Measurements from ENCODE around the gene STOM.

The STOM gene

DNA sequence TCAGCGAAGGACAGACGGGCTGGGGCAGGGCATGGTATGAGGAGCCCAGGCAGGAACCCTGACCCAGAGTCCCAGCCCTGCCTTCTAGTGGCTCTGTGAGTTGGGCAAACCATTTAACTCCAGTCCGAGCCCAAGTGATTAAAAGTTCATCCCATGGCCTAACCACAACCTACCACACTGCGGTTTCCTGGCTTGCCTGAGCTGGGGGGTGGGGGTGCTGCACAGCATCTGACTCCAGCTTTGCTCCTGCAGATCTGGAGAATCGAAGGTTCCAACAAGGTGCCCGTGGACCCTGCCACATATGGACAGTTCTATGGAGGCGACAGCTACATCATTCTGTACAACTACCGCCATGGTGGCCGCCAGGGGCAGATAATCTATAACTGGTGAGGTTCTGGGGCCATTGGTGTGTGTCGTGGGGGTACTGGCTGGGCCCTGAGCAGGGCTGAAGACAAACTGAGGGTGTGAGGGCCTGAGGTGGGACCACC, 49.0 kb downstream of the STOM start:
- DNase-seq (ENCODE audit: low spot score) = no peak

DNA sequence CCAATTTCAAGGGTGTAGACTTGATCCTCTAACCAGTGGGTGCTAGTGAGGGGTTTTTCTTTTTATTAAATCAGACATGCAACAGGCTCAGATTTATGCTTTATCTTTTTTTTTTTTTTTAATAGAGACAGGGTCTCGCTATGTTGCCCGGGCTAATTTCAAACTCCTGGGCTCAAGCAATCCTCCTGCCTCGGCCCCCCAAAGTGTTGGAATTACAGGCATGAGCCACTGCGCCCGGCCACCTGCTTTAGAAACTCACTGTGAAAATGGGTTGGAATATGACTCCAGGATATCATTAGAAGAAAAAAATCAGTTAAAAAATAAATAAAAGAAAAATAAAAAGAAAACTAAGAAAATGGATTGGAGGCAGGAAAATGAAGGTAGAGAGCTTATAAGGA, 50.7 kb downstream of the STOM start:
- DNase-seq (ENCODE audit: low spot score) = no peak

DNA sequence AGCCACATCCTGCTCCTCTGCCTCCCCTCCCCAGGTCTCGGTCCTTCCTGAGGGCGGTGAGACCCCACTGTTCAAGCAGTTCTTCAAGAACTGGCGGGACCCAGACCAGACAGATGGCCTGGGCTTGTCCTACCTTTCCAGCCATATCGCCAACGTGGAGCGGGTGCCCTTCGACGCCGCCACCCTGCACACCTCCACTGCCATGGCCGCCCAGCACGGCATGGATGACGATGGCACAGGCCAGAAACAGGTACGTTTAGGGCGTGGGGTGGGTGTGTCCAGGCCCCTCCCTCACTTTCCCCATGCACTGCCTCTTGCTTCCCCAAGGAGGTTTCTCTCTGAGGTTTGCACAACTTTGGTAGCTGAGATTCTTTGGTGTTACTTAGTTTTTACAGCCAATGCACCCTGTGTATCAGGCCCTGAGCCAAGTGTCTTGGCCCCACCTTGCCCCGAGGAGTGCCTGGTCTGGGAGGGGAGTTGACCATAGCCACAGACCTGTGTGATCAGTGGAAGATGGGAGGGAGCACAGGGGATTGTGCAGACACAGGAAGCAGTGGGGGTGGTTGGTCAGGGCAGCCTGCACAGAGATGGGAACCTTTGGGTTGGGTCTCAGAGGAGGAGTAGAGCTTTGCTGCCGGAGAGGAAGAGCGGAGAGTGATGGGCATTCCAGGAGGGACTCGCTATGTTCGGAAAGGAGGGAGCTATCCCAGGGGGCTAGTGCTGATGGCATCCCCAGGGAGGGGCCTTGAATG, 51.2 kb downstream of the STOM start:
- no peak for DNase-seq (ENCODE audit: low spot score)

DNA sequence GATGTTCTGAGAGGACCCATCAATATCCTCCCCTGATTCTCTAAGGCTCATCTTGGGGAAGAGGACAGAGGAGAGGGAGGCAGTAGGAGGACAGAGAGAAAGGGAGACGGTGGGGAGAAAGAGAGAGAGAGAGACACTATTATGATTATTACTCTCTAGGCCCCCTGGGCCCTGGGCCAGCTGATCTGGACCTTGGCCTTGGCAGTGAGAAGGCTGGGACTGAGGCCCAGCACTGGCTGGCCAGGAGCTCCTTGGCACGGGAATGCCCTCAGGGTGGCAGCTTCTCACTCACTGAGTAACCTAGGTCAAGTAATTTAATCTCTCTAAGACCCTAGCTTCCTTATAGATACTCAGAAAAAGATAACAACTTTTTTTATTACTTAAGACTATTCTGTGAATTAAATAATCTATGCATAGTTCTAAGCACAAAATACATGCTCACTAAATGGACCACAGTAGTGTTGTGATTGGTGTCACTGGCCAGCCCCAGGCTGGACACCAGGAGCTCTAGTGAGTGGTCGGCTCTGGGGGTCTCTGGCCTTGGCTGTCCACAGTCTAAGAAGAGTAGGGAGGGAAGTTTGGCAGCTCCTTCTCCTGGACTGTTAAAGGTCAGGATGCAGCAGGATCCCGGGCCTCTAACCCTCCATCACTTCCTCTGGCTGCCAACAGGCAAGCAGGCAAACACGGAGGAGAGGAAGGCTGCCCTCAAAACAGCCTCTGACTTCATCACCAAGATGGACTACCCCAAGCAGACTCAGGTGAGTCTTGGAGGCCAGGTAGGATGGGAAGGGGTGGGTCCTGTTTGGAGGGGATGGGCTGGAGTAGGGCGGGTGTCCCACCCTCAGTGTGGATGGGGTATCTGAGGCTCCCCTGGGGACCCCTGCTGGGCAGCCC, 52.1 kb downstream of the STOM start:
- DNase-seq (ENCODE audit: low spot score) = no peak

DNA sequence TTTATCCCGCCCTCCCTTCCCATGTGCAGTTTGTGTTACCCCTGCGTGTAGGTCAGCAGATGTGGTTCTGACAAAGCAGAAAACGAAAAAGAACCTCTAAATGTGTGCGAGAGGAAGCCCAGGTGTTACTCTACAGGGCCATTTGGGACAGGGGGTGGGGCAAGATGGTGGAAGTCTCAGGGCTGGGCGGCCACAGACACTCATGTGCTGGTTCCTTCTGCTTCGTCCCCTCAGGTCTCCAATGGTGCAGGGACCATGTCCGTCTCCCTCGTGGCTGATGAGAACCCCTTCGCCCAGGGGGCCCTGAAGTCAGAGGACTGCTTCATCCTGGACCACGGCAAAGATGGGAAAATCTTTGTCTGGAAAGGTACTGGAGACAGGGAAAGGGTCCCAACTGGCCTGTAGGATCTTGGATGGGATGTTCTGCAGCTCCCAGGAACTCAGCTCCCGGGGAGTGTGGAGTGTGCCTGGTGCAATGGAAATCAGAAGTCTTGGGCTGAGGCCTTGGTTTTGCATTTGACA, 53.1 kb downstream of the STOM start:
- DNase-seq (ENCODE audit: low spot score) = no peak

DNA sequence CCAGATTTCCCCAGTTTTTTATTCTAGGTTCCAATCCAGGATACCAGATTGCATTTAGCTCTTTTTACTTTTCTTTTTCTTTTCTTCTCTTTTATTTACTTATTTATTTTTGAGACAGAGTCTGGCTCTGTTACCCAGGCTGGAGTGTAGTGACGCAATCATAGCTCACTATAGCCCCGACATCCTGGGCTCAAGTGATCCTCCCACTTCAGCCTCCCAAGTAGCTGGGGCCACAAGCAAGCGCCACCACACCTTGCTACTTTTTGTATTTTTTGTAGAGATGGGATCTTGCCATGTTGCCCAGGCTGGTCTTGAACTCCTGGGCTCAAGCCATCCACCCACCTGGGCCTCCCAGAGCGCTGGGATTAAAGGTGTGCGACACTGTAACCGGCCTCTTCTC, 53.7 kb downstream of the STOM start:
- no peak for DNase-seq (ENCODE audit: low spot score)

DNA sequence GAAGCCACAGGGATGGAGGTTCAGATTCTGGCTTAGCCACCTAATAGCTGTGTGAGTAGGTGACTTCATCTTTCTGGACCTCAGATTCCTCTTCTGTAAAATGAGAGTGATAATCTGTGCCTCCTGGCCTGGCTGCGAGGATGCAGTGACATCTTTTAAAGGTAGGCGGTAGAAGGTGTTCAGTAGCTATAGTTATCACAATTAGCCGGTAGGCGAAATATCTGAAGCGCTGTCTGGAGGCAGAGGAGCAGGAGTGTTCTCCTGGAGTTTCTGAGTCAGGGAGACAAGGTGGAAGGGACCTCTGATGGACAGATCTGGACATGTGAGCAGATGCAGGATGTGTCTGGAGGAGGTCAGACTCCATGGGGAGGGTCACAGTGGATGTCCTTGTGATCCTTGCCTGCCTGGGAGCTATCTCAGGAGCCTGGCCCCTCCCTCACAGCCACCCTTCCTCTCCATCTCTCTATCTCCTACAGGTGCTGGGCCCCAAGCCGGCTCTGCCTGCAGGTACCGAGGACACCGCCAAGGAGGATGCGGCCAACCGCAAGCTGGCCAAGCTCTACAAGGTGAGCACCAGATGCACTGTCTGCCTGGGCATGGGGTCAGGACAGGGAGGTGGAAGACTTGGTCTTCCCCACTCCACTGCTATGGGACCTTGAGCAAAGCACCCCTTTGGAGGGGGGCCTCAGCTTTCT, 56.4 kb downstream of the STOM start:
- no peak for DNase-seq (ENCODE audit: low spot score)

DNA sequence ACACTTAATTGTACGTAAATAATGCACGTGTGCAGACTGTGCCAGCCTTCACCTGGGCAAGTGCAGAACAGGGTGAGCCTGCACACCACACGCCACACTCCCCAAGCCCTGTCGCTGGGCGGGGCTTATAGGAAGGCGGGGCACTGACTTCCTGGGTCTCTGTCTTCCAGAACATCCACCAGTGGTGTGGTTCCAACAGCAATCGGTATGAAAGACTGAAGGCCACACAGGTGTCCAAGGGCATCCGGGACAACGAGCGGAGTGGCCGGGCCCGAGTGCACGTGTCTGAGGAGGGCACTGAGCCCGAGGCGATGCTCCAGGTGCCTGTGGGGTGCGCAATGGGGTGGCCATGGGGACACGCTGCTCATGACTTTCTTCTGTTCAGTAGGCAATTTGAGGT, 57.9 kb downstream of the STOM start:
- no peak for DNase-seq (ENCODE audit: low spot score)

DNA sequence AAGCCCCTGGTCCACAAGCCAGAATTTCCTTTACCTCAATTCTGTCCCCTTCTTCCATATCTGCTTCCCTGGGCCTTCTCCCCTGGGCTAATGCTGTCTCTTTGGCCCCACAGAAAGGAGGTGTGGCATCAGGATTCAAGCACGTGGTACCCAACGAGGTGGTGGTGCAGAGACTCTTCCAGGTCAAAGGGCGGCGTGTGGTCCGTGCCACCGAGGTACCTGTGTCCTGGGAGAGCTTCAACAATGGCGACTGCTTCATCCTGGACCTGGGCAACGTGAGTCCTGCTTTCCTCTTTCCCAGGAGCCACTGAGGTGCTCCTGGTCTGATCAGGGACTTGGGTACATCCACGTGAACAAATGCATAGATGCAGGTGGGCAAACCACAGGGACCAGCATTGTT, 59.5 kb downstream of the STOM start:
- DNase-seq (ENCODE audit: low spot score) = no peak

DNA sequence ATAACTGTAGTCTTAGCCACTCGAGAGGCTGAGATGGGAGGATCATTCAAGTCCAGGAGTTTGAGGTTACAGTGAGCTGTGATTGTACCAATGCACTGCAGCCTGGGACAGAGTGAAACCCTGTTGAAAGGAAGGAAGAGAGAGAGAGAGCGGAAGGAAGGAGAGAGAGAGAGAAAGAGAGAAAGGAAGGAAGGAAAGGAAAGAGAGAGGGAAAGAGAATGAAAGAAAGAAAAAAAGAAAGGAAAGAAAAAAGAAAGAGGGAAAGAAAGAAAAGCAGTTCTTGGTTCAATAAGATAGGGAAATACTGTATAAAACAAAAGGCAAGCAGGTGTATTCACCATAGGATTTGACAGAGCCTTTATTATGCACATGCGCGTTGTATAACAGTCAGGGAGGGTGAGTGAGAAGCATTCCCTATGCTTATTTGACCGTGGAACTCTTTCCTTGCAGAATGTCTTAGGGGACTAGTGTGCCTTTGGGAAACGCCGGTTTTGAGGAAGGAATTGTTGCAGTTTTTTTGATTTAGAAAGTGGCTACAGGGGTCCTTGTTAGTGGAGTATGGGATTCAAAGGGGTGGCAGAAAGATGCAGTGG, 60.1 kb downstream of the STOM start:
- DNase-seq (ENCODE audit: low spot score) = no peak

DNA sequence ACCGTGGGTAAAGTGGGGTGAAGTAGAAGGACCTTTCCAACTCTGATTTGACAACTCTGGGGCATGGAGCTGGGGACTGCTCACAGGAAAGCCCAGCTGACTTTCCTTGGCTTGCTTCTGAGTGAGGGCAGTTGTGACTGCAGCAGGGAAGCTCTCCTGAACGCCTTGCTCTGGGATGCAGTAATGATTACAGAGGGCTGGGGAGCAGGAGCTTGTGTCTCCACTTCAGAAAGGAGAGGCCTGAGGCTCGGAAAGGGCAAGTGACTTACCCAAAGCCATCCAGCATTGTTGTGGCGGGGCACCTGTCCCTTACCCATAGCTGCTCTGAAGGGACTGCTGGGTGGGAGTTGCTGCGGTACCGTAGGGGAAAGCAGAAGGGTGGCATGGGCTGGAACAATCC, 60.9 kb downstream of the STOM start:
- no peak for DNase-seq (ENCODE audit: low spot score)

DNA sequence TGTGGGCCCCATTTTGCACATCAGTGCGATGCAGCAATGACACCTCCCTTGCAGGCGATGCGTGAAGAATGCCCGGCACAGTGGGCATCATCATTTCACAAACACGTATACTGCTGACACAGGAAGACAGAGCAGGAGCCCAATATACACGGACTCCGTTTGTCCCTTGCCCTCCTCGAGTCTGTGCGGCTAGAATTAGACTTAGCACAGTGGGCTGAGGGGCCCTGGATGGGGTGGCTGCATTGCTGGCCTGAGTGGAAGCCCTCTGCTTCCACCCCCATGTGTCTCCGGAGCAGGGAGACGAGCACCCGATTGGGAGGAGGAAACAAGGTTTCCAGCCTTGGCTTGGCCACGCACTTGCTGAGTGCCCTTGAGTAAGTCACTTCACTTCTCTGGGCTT, 61.3 kb downstream of the STOM start:
- DNase-seq (ENCODE audit: low spot score) = no peak

DNA sequence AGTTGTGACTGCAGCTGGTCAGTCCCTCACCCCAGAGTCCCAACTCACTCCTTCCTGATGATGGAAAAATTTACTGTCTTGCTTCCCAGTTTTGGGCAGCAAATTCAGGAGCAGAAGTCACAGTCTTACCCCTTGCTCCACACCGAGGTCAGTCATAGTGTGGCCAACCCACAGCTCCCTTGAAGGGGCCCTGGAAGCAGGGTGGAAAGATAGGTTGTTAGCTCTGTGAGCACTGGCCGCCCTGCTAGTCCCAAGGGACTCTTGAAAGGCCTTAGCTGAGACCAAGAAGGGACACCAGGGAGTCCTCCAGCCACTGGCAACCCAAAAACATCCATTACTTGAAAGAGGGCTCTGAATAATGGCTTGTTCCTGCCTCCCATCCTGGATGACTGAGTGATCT, 62.1 kb downstream of the STOM start:
- no peak for DNase-seq (ENCODE audit: low spot score)

DNA sequence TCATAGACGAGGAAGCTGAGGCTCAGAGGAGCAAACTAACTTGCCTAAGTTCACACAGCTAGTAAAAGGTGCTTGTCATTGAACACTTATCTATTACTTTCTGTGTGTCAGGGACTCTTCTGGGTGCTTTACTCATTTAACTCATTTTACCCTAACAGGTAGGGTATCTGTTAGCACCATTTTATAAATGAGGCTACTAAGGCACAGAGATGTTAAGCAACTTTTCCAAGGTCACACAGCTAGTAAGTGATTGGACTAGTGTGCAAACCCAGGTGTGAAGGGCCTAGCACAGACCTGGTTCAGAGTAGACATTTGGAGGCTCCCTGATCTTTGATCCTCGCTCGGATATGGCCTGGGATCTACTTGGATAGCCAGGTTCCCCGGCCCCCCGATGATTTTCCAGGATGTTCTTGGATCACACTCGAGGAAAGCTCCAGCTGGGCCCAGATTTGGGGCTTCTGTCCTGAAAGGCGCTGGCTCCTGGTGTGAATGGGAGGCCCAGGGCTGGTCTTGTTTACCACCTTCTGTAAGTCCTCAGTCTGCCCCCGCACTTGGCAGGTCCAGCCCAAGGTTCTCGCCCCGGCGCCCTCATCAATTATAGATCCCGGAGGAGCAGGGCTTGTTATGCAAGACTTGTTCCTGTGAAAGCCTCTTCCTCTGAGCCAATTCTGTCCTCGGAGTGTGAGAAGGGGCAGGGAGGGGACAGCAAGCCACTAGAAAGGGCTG, 64.6 kb downstream of the STOM start:
- DNase-seq (ENCODE audit: low spot score) = no peak

DNA sequence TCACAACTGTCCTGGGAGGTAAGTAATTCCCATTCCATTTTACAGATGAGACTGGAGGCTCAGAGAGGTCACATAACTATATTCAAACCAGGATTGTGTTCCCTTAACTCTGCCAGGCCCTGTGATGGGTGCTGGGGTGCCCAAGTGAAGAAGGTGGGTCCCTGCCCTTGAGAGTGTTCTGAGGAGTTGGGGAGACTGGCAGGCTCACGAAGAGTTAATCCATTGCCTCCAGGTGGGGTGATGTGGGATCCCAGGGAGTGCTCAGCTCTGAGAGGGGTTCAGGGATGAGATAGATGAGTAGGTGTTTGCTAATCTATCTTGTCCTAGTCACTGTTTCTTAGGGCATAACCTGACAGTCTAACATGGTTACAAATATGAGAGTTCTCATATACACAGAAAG, 65.3 kb downstream of the STOM start:
- no peak for DNase-seq (ENCODE audit: low spot score)

DNA sequence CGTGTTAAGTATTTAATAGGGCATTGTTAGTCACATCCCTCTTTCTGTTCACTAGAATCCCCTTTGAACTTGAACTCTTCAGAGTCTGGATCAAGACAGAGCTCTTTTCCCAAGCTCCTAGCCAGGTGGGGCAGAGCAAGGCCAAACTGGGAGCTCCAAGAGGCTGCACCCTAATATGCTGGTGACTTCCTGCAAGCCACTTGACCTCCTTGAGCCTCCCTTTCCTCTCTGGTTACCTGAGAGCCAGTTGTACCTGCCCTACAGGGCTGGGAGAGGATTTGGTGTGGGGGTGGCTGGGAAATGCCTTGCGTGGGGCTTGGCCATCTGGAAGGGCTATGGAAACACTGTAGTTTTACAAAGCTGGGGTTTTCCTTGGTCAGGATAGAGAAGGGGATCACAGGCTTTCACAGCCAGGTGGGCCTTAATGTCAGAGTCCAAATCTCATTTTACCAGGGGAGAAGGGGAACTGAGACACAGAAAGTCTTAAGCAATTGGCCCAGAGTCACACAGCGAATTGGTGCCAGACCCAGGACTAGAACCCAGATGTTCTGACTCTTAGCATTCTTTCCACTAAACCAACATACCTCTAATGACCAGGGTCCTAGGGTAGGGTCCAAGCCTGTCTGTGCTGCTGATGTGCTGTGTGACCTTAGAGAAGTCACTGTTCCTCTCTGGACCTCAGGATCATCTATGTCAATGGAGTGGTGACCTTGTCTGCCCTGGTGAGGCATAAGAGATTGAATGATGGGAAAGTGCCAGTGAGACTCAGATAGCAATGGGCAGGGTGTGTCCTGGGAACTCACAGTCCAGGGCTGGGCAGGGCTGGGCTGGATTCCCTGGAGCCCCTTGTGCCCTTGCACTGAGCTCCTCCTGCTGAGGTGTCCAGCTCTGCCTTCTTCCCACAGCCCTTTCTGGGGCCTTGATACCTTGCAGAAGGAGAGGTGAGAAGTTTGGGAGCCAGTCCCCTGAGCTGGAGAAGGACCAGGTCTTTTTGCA, 66.3 kb downstream of the STOM start:
- DNase-seq (ENCODE audit: low spot score) = no peak

DNA sequence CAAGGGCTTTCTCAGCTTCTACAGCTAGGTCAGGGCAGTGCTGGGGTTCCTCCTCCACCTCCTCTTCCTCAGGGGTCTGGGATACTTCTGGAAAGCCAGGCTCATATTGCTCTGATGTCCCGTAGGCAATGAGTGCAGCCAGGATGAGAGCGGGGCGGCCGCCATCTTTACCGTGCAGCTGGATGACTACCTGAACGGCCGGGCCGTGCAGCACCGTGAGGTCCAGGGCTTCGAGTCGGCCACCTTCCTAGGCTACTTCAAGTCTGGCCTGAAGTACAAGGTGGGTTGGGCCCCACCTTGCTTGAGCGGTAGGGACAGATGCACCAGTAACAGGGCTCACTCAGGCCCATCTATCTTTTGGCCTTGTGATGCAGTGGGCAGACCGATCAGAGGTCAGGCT, 67.3 kb downstream of the STOM start:
- DNase-seq (ENCODE audit: low spot score) = no peak

DNA sequence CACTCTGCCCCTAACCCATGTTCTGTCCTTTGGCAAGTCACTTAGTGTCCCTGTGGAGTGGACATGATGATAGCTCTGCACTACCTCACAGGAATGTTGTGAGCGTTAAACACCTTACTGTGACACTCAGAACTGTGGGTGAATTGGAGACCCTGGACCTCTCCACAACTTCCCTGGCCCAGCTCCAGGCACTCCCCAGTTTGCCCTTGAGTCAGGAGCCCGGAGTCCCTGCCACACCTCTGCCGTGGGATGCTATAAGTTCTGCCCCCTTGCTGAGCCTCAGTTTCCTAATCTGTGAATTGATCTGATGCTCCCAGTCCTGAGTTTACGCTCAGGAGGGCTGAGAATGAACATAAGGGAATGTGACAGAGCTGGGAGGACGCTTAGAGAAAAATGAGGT, 67.7 kb downstream of the STOM start:
- no peak for DNase-seq (ENCODE audit: low spot score)

DNA sequence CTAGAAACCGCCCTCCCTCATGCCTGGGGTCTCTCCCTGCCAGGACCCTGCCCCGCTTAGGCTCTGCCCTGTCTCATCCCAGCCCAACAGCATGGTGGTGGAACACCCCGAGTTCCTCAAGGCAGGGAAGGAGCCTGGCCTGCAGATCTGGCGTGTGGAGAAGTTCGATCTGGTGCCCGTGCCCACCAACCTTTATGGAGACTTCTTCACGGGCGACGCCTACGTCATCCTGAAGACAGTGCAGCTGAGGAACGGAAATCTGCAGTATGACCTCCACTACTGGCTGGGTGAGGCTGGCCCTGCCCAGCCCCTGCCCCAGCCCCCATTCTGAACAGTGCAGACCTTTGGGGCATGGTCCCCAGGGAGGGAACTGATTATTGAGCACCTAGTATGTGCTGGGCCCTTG, 68.2 kb downstream of the STOM start:
- DNase-seq (ENCODE audit: low spot score) = no peak
